H9 (cell line): ENCODE results near the gene IER2. TPM values are rescaled to one million over a fixed set of nuclear protein-coding genes. Genes with fewer than 3 reads are reported as not detected.

Experiments used
- DNase-seq: peaks from one replicate; pipeline ENCODE4 v3.0.0-alpha.2; 2017
- H2AFZ ChIP-seq: one replicate; pipeline ENCODE4 v1.6.1; 2013; ENCODE audit warnings: mild to moderate bottlenecking, low read length, control low read depth, moderate library complexity
- H2AK5ac ChIP-seq: 2 replicates; pipeline ENCODE4 v1.6.1; 2013; ENCODE audit warnings: low read length, control low read depth, mixed read lengths; ENCODE audit not compliant: insufficient read length
- H2BK120ac ChIP-seq: one replicate; pipeline ENCODE4 v1.6.1; 2013; ENCODE audit warnings: low read depth, mild to moderate bottlenecking, low read length, control low read depth, inconsistent platforms; ENCODE audit not compliant: poor library complexity, severe bottlenecking
- H2BK12ac ChIP-seq: 2 replicates; pipeline ENCODE4 v1.6.1; 2013; ENCODE audit warnings: low read length, control low read depth, mixed read lengths, low read depth; ENCODE audit not compliant: insufficient read length
- H2BK15ac ChIP-seq: 2 replicates; pipeline ENCODE4 v1.6.1; 2013; ENCODE audit warnings: low read depth, low read length, control low read depth
- H2BK20ac ChIP-seq: one replicate; pipeline ENCODE4 v1.6.1; 2013; ENCODE audit warnings: low read depth, mild to moderate bottlenecking, low read length, control low read depth, inconsistent platforms; ENCODE audit not compliant: poor library complexity, severe bottlenecking
- H2BK5ac ChIP-seq: 2 replicates; pipeline ENCODE4 v1.6.1; 2013; ENCODE audit warnings: low read length, control low read depth, mixed read lengths; ENCODE audit not compliant: insufficient read length
- H3K14ac ChIP-seq: 2 replicates; pipeline ENCODE4 v1.6.1; 2013; ENCODE audit warnings: low read length, control low read depth; ENCODE audit not compliant: insufficient read depth
- H3K18ac ChIP-seq: 2 replicates; pipeline ENCODE4 v1.6.1; 2013; ENCODE audit warnings: low read depth, mild to moderate bottlenecking, mixed read lengths, low read length, control low read depth; ENCODE audit not compliant: insufficient read length
- H3K23ac ChIP-seq: 2 replicates; pipeline ENCODE4 v1.6.1; 2013; ENCODE audit warnings: low read length, control low read depth, mixed read lengths, low read depth; ENCODE audit not compliant: insufficient read length
- H3K23me2 ChIP-seq: 2 replicates; pipeline ENCODE4 v1.6.1; 2013; ENCODE audit warnings: low read depth, mild to moderate bottlenecking, mixed read lengths, low read length, control low read depth; ENCODE audit not compliant: insufficient read length, poor library complexity, severe bottlenecking
- H3K27ac ChIP-seq: 2 replicates; pipeline ENCODE4 v1.5.1; 2013; ENCODE audit warnings: low read length, control low read depth, mixed read lengths, low read depth; ENCODE audit not compliant: insufficient read length
- H3K27me3 ChIP-seq: 2 replicates; pipeline ENCODE4 v1.6.1; 2013; ENCODE audit warnings: low read length, control low read depth, inconsistent platforms; ENCODE audit not compliant: insufficient read depth
- H3K4ac ChIP-seq: 2 replicates; pipeline ENCODE4 v1.6.1; 2013; ENCODE audit warnings: low read depth, mild to moderate bottlenecking, control low read depth, inconsistent platforms, low read length, moderate library complexity
- H3K4me1 ChIP-seq: 2 replicates; pipeline ENCODE4 v1.6.1; 2013; ENCODE audit warnings: low read length, control low read depth, inconsistent platforms; ENCODE audit not compliant: insufficient read depth
- H3K4me2 ChIP-seq: 2 replicates; pipeline ENCODE4 v1.6.1; 2013; ENCODE audit warnings: low read length, control low read depth, mixed read lengths; ENCODE audit not compliant: insufficient read length, insufficient read depth
- H3K56ac ChIP-seq: 2 replicates; pipeline ENCODE4 v1.6.1; 2013; ENCODE audit warnings: low read depth, mild to moderate bottlenecking, mixed read lengths, low read length, control low read depth; ENCODE audit not compliant: insufficient read length
- H3K79me1 ChIP-seq: 2 replicates; pipeline ENCODE4 v1.6.1; 2013; ENCODE audit warnings: low read depth, mild to moderate bottlenecking, moderate library complexity, low read length, control low read depth, inconsistent platforms; ENCODE audit not compliant: insufficient read depth, poor library complexity, severe bottlenecking
- H3K79me2 ChIP-seq: 2 replicates; pipeline ENCODE4 v1.6.1; 2013; ENCODE audit warnings: low read length, control low read depth, inconsistent platforms; ENCODE audit not compliant: insufficient read depth
- H3K9ac ChIP-seq: 2 replicates; pipeline ENCODE4 v1.6.1; 2013; ENCODE audit warnings: low read length, control low read depth, mixed read lengths; ENCODE audit not compliant: insufficient read length; ENCODE audit errors: extremely low read depth
- H3K9me3 ChIP-seq: one replicate; pipeline ENCODE4 v1.6.1; 2013; ENCODE audit warnings: low read depth, low read length, inconsistent platforms; ENCODE audit not compliant: control insufficient read depth
- H3T11ph ChIP-seq: one replicate; pipeline ENCODE4 v1.6.1; 2013; ENCODE audit warnings: mild to moderate bottlenecking, low read length, control low read depth, inconsistent platforms
- H4K20me1 ChIP-seq: one replicate; pipeline ENCODE4 v1.6.1; 2013; ENCODE audit not compliant: control insufficient read depth, insufficient read length, insufficient read depth
- H4K5ac ChIP-seq: 2 replicates; pipeline ENCODE4 v1.6.1; 2013; ENCODE audit warnings: low read depth, mild to moderate bottlenecking, mixed read lengths, low read length, control low read depth; ENCODE audit not compliant: insufficient read length
- H4K8ac ChIP-seq: replicated peaks from 2 replicates; pipeline ENCODE4 v1.6.1; 2013; ENCODE audit warnings: low read length, control low read depth, mixed read lengths, low read depth; ENCODE audit not compliant: insufficient read length
- H4K91ac ChIP-seq: 2 replicates; pipeline ENCODE4 v1.6.1; 2013; ENCODE audit warnings: low read depth, mild to moderate bottlenecking, moderate library complexity, mixed read lengths, low read length, control low read depth; ENCODE audit not compliant: insufficient read length
- H3K27ac Mint-ChIP-seq, 3 experiments: 2 replicates in 2 of 3; 3 replicates in 1 of 3; pipeline ENCODE4 v1.8.0; 2020 to 2021; ENCODE audit warnings: mixed read lengths in 3 of 3, mild to moderate bottlenecking in 1 of 3, moderate library complexity in 1 of 3
- H3K27me3 Mint-ChIP-seq: 2 replicates; pipeline ENCODE4 v1.8.0; 2021; ENCODE audit warnings: low read depth, mild to moderate bottlenecking, moderate library complexity, mixed read lengths
- H3K36me3 Mint-ChIP-seq, 3 experiments: 2 replicates in 2 of 3; 3 replicates in 1 of 3; pipeline ENCODE4 v1.8.0; 2020 to 2021; ENCODE audit warnings: low read depth in 3 of 3, mixed read lengths in 3 of 3; ENCODE audit not compliant: insufficient read depth in 1 of 3
- H3K4me1 Mint-ChIP-seq, 2 experiments: 2 replicates each; pipeline ENCODE4 v1.8.0; 2020; ENCODE audit warnings: mixed read lengths in 2 of 2
- H3K4me3 Mint-ChIP-seq, 2 experiments: 2 replicates in 1 of 2; 3 replicates in 1 of 2; pipeline ENCODE4 v1.8.0; 2020 to 2021; ENCODE audit warnings: mild to moderate bottlenecking in 2 of 2, mixed read lengths in 2 of 2, moderate library complexity in 1 of 2
- H3K9me3 Mint-ChIP-seq, 2 experiments: 2 replicates in 1 of 2; 3 replicates in 1 of 2; pipeline ENCODE4 v1.8.0; 2020; ENCODE audit warnings: mild to moderate bottlenecking in 2 of 2, mixed read lengths in 2 of 2, moderate library complexity in 1 of 2
- CTCF ChIP-seq: fragments of 200-600 bp; sonication (generic); conservative IDR thresholded peaks from 3 replicates; pipeline ENCODE4 v1.8.0; 2021; ENCODE audit warnings: antibody characterized with exemption, mild to moderate bottlenecking
- WGBS: extraction: QIAGEN DNeasy Blood & Tissue Kit; methylation state at CpG from one replicate; pipeline ENCODE4 v1.1.7; 2013; ENCODE audit warnings: missing lambda C conversion rate, low lambda C conversion rate, mixed read lengths; ENCODE audit not compliant: insufficient read length; ENCODE audit errors: extremely low coverage; 5-methylcytosine and 5-hydroxymethylcytosine counted together
- total RNA-seq: library from RNA; stranded (reverse); gene quantifications from 2 replicates; pipeline ENCODE4 v1.2.1, GENCODE V29; 2021

IER2 gene
- total RNA-seq, 1 experiment from 2014 or later, result 160 TPM

GRCh38 chr19:13138171-13138915 is 11.9 kb upstream of the IER2 start:
- H3K4me1 Mint-ChIP-seq, result peaks cover 5 to 16% of the 10 kb centered on the region in 2 experiments; a peak in 3 of 4 replicates
- Histone ChIP-seq H2BK12ac (no peak overlapping the region), H3K79me2 (peaks cover 1% of the 10 kb centered on the region; the same call in 1 of the 2 replicates), H3T11ph (no peak overlapping the region), H3K79me1 (peaks cover 4% of the 10 kb centered on the region), H3K4me2 (no peak overlapping the region), H2AFZ (no peak overlapping the region), H3K9ac (no peak overlapping the region), H3K14ac (no peak overlapping the region), H2BK120ac (no peak overlapping the region), H3K56ac (no peak overlapping the region), H2BK15ac (no peak overlapping the region), H3K27me3 (no peaks in the 10 kb centered on the region), H3K4ac (no peak overlapping the region), H4K5ac (no peak overlapping the region), H3K23ac (no peak overlapping the region), H2BK20ac (no peak overlapping the region), H3K9me3 (no peaks in the 10 kb centered on the region), H3K4me1 (no peaks in the 10 kb centered on the region), H4K8ac (no peak overlapping the region), H2BK5ac (no peak overlapping the region), H3K27ac (no peak overlapping the region), H4K91ac (no peak overlapping the region), H3K23me2 (no peaks in the 10 kb centered on the region), H2AK5ac (no peak overlapping the region), H4K20me1 (no peaks in the 10 kb centered on the region), H3K18ac (no peak overlapping the region)
- WGBS, result no CpG with 5 or more reads among the region's 40 CpGs
- no peak for DNase-seq
- TF ChIP-seq CTCF, result no peak
- peaks cover 19 to 62% (median 52%) of the 10 kb centered on the region in 3 experiments; a peak in 6 of 7 replicates for H3K36me3 Mint-ChIP-seq
- H3K27me3 Mint-ChIP-seq, result no peaks in the 10 kb centered on the region
- no peak overlapping the region for H3K4me3 Mint-ChIP-seq
- no peak overlapping the region; a peak in 2 of 7 replicates for H3K27ac Mint-ChIP-seq
- H3K9me3 Mint-ChIP-seq, result no peaks in the 10 kb centered on the region
